ENCODE measurements around the gene PITX1.

Gene PITX1

DNA sequence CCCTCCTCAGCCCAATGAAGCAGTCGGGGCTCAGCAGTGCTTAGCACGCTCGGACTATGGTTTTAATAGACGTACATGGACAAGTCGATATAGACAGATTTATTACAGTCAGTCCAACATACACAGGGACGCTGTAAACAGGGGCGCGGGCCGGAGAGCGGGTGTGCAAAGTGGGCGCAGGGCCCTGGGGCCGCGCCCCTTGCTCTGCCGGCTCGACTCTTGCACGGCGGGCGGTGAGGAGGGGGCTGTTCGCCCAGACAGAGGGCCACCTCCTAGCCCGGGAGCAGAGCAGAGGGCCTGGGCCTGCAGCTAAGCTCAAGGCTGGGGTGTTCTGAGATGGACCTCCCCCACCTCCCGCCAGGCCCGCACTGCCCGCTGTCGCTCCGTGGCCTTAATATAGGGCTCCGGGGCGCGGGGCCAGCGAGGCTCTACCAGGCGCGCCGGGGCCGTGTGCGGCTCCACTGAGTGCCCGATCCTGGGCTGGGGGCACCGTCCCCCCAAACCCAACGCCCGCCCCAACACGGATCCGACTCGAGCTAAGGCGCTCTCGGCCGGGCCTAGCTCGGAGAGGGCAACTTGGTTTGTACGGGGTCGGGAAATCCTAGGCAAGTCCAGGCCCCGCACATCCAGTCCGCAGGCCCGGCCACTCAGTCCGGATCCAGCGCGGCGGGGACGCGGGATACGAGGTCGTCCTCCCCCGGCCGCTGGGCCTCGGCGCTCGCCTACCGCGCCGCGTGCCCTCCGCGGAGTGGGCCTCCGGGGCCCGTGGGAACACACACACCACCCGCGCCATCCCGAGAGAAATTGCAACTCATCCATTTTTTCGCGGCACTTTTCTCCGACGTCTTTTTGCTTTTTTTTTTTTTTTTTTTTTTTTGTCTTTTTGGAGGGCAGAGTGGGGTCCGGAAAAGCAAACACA lies 6.1 kb downstream of the PITX1 start:
- no peak for DNase-seq

GRCh38 chr5:135027266-135027696 lies 6.7 kb downstream of the PITX1 start:
- DNase-seq = no peak

GRCh38 chr5:135026645-135027265 lies 7.3 kb downstream of the PITX1 start:
- DNase-seq = no peak

- no peak for DNase-seq
These were observed 8.0 kb downstream of the PITX1 start for GRCh38 chr5:135025730-135026644.

DNA sequence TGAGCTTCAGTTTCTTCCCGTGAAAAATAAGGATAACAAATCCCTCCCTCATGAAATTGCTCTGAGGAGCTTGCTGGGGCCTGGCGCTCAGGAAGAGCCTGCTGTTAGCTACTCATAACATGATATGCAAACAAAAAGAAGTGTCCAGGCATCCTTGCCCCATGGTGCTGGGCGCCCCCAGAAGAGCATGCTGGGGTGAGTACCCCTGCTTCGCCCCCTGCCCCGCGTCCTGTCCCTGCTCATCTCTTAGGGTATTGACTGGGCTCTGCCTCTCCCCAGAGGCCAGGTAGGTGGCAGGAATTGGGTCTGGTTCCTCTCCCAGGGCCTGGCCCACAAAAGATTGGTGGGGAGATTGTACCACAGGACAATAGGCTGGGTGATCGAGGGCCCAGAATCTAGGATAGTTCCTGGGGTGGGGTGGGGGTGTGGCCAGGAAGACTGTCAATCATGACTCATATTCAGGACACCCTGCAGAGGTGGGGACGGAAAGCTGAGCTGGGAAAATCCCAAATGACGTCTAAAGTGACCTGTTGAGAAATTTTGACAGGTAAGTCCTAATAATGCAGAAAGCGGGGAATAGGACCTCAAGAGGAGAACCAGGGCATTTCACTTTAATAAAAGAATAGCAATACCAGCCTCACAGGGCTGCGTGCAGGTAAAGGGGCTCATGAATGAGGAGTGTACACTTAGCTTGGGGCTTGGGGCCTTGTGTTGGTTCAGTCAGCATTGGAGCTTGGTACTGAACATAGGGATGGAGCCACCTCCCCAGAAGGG lies 8.9 kb downstream of the PITX1 start:
- DNase-seq = no peak

DNA sequence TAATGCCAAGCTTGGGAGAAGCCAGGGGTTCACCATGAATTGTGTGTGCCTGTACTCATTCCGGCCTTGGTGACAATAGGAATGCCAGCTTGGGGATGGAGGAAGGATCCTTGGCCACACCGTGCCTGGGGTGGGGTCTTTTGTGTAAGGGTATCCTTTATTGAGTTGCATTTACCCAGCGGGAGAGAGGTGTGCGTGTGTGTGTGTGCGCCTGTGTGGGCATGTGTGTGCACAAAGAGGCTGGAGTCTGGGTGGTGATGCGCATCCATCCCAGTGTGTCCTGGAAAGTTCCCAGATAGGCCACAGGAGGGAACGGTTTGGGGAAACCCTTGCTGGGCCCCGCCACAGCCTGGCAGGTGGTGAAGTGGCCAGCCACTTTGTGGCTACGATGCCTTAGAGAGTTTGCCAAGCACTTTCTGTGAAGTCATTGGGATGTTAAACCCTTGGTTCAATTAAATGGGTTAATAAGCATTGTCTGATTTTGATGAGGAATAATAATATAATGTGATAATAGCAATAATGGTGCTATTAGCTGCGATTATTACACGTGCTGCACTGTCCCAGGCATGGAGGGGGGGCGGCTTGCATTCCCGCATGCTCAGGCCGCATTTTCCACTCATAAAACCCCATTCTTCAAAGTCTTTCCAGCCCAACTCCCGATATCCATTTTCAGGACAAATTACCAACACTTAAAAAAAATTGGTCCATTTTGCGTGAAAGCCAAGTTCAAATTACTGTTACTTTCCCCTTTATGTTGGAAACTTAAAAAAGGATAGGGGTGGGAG lies 13.7 kb downstream of the PITX1 start:
- DNase-seq = no peak

- DNase-seq = no peak
These were observed 14.7 kb downstream of the PITX1 start for GRCh38 chr5:135019314-135019713.

DNA sequence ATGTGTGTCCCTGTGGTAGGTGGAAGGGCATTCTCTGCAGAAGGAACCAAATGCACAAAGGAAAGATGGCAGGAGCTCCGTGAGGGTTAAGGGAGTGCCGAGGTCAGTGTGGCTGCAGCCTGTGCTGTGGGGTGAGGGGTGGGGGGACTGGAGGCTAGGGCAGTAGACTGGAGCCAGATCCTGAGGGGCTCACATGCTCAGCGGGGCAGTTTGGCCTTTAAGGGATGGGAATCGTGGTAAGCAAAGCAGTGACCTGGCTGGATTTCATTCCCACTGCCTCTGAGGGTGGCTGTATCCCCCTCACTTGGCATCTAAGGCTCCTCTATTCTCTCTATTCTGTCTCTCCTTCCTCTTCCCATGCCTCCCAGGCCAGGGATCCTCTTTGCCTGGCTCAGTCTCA lies 15.6 kb downstream of the PITX1 start:
- no peak for DNase-seq

- DNase-seq = no peak
These were observed 17.2 kb downstream of the PITX1 start for GRCh38 chr5:135016861-135017290.

DNA sequence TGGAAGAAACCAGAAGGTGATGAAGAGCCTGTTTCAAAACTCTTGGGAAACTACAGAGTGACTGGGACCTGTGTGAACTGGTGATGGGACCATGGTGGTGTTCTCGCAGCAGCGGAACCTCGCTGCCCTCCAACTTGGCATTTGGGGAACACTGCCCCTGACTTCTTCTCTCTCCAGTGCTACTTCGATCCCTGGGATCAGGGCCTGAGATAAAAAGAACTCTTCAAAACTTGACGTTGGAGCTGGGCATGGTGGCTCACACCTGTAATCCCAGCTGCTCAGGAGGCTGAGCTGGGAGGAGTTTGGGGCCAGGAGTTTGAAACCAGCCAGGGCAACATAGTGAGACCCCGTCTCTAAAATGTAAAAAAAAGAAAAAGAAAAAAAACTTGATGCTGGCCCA lies 18.1 kb downstream of the PITX1 start:
- no peak for DNase-seq

GRCh38 chr5:135013947-135014570 lies 20.0 kb downstream of the PITX1 start:
- no peak for DNase-seq

- no peak for DNase-seq
These were observed 20.6 kb downstream of the PITX1 start for GRCh38 chr5:135013445-135013844.

DNA sequence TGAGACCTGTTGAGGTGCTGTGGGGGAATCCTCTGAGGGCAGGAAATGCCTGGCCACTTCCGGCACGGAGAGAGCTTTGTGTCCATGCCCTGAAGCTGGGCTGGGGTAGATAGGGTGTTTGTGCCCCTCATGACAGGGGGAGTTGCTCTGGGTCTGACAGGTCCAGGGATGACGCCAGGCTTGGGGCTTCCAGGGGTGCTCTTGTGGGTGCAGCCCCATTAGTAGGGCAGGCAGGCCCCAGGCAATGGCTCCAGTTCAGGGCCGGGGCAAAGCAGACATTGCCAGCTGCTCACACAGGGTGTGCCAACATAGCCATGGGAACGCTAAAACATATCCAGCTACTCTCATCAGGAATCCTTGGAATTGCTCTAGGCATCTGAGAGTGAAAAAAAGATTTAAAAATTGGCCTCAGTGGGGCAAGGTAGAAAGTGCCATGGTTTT lies 21.1 kb downstream of the PITX1 start:
- no peak for DNase-seq

GRCh38 chr5:135012033-135012588 lies 21.9 kb downstream of the PITX1 start:
- DNase-seq = no peak

GRCh38 chr5:135011355-135012032 lies 22.5 kb downstream of the PITX1 start:
- no peak for DNase-seq

DNA sequence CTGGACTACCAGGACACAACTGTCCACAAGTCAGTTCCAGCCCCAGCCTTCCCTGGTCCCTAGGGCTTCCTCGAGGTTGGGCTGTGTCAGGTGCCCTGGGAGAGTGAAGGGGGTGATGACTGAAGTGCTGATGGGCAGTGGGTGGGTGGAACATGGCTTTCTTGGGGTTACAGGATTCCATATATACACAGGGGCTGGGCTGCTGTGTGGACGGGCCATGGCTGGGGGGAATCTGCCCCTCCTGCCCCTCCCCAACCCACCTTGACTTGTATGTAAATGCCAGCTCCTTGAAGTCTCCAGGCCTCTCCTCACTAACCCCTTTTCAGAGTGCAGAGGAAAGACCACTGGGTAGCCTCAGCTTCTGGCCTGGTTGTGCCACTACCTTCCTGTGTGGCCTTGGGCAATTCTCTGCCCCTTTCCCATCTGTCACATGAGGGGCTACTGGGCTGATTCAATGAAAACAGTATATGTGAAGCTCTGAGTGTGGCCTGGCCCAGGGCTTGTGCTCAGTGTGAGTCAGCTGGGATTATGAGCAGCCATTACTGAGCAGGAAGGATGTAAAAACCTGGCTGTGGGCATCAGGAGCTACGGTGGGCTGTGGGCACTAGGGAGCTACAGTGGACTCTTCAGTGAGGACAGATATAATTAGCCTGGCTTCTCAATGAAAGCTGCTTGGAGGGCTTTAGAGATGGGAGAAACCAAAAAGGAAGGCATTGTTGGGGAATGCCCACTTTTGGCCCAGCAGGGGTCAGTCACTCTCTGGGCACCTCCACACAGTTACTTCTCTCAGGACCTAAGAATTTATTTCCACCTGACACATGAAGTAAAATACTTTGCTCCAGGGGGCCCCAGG lies 23.3 kb downstream of the PITX1 start:
- DNase-seq = no peak

- no peak for DNase-seq
These were observed 24.1 kb downstream of the PITX1 start for GRCh38 chr5:135009736-135010501.
